Measurements from ENCODE around the gene TTYH3. TPM values are rescaled to one million over a fixed set of nuclear protein-coding genes. Genes with fewer than 3 reads are reported as not detected.
A peak's percentile ranks its signal among the peaks of the same experiment; 100 is the strongest.

The TTYH3 gene
- total RNA-seq, 2 donors from 2014 or later: 145 to 152 TPM

DNA sequence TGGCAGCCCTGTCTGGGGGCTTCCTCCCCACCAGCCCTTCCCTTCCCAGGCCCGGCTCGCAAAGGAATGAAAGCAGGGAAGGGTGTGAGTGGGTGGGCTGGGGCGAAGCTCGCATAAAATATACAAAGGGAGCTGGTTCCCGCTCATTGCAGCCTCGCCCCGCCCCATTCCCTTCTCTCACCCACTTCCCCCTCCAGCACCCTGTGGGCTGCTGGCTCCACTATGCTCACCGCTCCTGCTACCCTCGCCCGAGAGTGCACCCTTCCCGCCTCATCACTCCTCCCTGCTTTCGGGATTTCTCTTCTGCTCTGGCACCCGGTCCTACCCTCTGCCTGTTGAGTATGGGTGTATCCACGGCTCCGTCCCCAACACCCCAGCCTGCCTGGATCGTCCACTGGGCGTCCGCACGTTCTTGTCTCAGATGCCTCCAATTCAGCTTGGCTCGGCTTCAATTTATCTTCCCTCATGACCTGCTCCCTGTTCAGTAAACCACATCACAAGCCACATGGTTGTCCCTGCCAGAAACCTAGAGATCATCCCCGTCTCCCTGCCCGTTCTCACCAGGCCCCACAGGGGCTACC is 14.4 kb upstream of the TTYH3 start:
- Mint-ChIP-seq H3K9me3 (no peaks in the 10 kb centered on the region), H3K27me3 (ENCODE audit: insufficient read depth) (no peaks in the 10 kb centered on the region), H3K4me1 (peaks cover 37% of the 10 kb centered on the region), H3K36me3 (ENCODE audit: low read depth) (no peaks in the 10 kb centered on the region), H3K4me3 (no peak overlapping the region), H3K27ac (no peak overlapping the region)
- no peak overlapping the region for H3K4me3 ChIP-seq (ENCODE audit: low read length)
- H3K36me3 ChIP-seq (ENCODE audit: control insufficient read depth, insufficient read depth, low read length): no peaks in the 10 kb centered on the region
- peak overlapping the region; percentile 95 for H3K27ac ChIP-seq (ENCODE audit: low read depth, low read length)
- H3K9ac ChIP-seq (ENCODE audit: extremely low read depth, low read length, poor library complexity, severe bottlenecking): no peak overlapping the region
- TF ChIP-seq, protein P1, sequence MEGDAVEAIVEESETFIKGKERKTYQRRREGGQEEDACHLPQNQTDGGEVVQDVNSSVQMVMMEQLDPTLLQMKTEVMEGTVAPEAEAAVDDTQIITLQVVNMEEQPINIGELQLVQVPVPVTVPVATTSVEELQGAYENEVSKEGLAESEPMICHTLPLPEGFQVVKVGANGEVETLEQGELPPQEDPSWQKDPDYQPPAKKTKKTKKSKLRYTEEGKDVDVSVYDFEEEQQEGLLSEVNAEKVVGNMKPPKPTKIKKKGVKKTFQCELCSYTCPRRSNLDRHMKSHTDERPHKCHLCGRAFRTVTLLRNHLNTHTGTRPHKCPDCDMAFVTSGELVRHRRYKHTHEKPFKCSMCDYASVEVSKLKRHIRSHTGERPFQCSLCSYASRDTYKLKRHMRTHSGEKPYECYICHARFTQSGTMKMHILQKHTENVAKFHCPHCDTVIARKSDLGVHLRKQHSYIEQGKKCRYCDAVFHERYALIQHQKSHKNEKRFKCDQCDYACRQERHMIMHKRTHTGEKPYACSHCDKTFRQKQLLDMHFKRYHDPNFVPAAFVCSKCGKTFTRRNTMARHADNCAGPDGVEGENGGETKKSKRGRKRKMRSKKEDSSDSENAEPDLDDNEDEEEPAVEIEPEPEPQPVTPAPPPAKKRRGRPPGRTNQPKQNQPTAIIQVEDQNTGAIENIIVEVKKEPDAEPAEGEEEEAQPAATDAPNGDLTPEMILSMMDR (conservative IDR thresholded peaks at IDR 0.05): no peak
- H3K4me1 ChIP-seq (ENCODE audit: control insufficient read depth, insufficient read depth, low read length): peaks cover 9% of the 10 kb centered on the region
- WGBS, 2 experiments (ENCODE audit: insufficient coverage in 1 of 2, insufficient read length in 1 of 2): 82 to 85% methylated on average over 14 to 22 of the region's 22 CpGs
- DNase-seq: no peak
- no peaks in the 10 kb centered on the region for H3K27me3 ChIP-seq (ENCODE audit: control insufficient read depth, insufficient read depth, low read length, poor library complexity, severe bottlenecking)
- H3K9me3 ChIP-seq (ENCODE audit: control insufficient read depth, low read length): no peaks in the 10 kb centered on the region

DNA sequence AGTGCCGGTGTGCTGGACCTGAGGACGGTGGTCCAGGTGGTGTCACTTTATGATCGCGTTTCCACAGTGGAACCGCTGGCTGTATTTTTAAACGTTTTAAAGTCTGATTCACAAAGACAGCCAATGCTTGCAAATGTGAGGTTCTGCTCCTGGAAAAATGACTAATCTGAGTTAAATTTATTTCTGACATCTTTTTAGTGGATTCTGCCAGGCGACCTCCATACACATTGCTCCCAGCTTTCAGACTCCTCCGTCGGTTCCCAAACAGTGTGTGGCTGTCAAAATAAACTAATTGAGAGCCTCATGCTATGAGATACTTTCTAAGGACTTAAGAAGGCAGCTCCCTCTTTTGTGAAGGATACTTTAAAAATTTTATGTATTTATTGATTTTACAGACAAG is 12.7 kb upstream of the TTYH3 start:
- no peaks in the 10 kb centered on the region for H3K9me3 ChIP-seq (ENCODE audit: control insufficient read depth, low read length)
- TF ChIP-seq, protein P1 (conservative IDR thresholded peaks at IDR 0.05): no peak
- WGBS, 2 experiments (ENCODE audit: insufficient coverage in 1 of 2, insufficient read length in 1 of 2): 93 to 96% methylated on average over 6 to 9 of the region's 9 CpGs
- H3K4me3 Mint-ChIP-seq: no peak overlapping the region
- DNase-seq: no peak
- no peak overlapping the region for H3K4me3 ChIP-seq (ENCODE audit: low read length)
- no peak overlapping the region for H3K9ac ChIP-seq (ENCODE audit: extremely low read depth, low read length, poor library complexity, severe bottlenecking)
- no peaks in the 10 kb centered on the region for H3K27me3 ChIP-seq (ENCODE audit: control insufficient read depth, insufficient read depth, low read length, poor library complexity, severe bottlenecking)
- H3K27ac Mint-ChIP-seq: no peak overlapping the region
- H3K4me1 ChIP-seq (ENCODE audit: control insufficient read depth, insufficient read depth, low read length): peaks cover 9% of the 10 kb centered on the region
- peaks cover 27% of the 10 kb centered on the region for H3K4me1 Mint-ChIP-seq
- H3K9me3 Mint-ChIP-seq: no peaks in the 10 kb centered on the region
- H3K27me3 Mint-ChIP-seq (ENCODE audit: insufficient read depth): no peaks in the 10 kb centered on the region
- H3K36me3 Mint-ChIP-seq (ENCODE audit: low read depth): no peaks in the 10 kb centered on the region
- H3K36me3 ChIP-seq (ENCODE audit: control insufficient read depth, insufficient read depth, low read length): no peaks in the 10 kb centered on the region
- no peak overlapping the region for H3K27ac ChIP-seq (ENCODE audit: low read depth, low read length)

DNA sequence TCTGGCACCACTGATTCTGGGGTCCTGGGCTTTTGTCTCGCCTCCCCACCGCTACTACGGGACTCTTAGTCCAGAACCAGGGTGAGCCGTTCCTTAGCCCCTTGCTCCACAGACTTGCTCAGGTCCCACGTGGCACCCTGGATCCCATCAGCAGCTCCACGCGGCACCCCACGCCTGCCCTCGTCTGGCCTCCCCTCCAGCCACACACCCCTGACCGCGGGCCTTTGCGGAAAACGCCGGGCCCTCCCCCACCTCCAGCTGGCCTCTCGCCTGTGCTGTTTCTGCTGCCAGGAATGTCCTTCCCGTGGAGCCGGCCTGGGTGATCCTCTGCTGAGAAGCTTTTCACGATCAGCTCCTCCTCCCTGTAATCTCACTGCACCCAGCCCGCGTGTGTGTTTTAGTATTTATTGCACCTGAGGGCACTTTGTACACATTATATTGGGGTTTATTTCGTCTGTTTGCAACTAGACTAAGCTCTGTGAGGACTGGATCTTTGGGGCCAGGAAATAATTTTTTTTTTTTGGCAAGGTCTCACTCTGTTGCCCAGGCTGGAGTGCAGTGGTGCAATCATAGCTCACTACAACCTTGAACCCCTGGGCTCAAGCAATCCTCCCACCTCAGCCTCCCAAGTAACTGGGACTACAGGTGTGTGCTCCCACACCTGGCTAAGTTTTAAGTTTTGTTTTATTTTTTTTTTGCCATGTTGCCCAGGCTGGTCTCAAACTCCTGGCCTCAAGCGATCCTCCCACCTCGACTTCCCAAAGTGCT is 10.5 kb upstream of the TTYH3 start:
- Histone ChIP-seq H3K9me3 (ENCODE audit: control insufficient read depth, low read length) (no peaks in the 10 kb centered on the region), H3K27me3 (ENCODE audit: control insufficient read depth, insufficient read depth, low read length, poor library complexity, severe bottlenecking) (no peaks in the 10 kb centered on the region), H3K27ac (ENCODE audit: low read depth, low read length) (peak overlapping the region; percentile 72), H3K36me3 (ENCODE audit: control insufficient read depth, insufficient read depth, low read length) (no peaks in the 10 kb centered on the region), H3K4me3 (ENCODE audit: low read length) (no peak overlapping the region), H3K4me1 (ENCODE audit: control insufficient read depth, insufficient read depth, low read length) (peaks cover 9% of the 10 kb centered on the region), H3K9ac (ENCODE audit: extremely low read depth, low read length, poor library complexity, severe bottlenecking) (no peak overlapping the region)
- Mint-ChIP-seq H3K36me3 (ENCODE audit: low read depth) (no peaks in the 10 kb centered on the region), H3K27me3 (ENCODE audit: insufficient read depth) (no peaks in the 10 kb centered on the region), H3K4me1 (peaks cover 27% of the 10 kb centered on the region), H3K9me3 (no peaks in the 10 kb centered on the region), H3K4me3 (no peak overlapping the region), H3K27ac (peak overlapping the region; percentile 84)
- WGBS, 2 experiments (ENCODE audit: insufficient coverage in 1 of 2, insufficient read length in 1 of 2): 63 to 65% methylated on average over 11 to 23 of the region's 23 CpGs
- TF ChIP-seq, protein P1 (conservative IDR thresholded peaks at IDR 0.05): no peak
- peak; percentile 89 for DNase-seq

Data from endodermal cell (in vitro differentiated cells).